ENCODE data around the gene RPTOR.

GRCh38 chr17:80662557-80662956 is 117.9 kb downstream of the RPTOR start:
- no peak for TF ChIP-seq EZH2 (IDR thresholded peaks at IDR 0.05; ENCODE audit: borderline replicate concordance, low read depth, low read length, severe bottlenecking)
- no peak for TF ChIP-seq CTCF (IDR thresholded peaks at IDR 0.05; ENCODE audit: borderline replicate concordance, extremely low read depth, low read length, poor library complexity, severe bottlenecking)
